ENCODE results near the gene RPN2. TPM values are rescaled to one million over a fixed set of nuclear protein-coding genes. Genes with fewer than 3 reads are reported as not detected.

The RPN2 gene
- 100 to 1,000 TPM in 2 of 4 donors, 10 to 100 TPM in 2; 74.4 to 161 (median 107) TPM for total RNA-seq

DNA sequence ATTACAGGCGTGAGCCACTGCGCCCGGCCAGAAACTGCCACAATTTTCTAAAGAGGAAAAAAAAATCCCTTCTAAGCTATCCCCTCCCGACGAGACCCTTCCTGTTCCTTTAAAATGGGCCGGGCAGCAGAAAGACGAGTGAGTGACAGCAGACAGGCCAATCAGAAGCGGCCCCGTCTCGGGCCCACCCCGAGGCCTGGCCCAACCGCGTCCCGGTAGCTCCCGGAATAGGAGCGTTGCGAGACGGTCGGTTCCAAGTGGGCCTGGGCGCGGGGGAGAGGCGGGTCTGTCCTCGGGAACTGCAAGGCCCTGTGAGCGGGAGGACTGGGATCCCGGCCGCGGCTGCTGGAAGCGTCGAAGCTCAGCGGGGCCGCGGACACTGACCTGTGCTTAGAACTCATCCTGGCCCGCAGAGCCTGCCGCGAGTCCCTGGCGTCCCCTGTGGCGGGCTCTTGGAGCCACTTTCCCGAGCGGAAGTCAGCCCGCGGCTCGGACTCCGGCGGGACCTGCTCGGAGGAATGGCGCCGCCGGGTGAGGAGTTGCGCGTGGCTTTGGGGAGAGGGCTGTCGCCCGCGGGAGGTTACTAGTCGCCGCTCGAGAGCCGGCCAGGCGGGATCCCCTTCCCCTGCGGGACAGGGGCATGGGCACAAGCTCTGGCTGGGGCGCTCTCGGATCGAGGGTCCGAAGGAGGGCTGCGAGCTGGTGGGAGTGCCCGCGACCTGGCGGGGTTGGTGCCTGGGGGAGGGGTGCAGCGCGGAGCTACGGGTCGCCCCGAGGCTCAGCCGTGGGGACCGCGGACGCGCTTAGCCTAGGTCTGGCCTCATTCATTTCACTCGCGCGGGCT is at the start of gene RPN2, which contains the start of gene MROH8:
RPN2 (plus strand) TSS at position 492 of the 844 bp plus-strand sequence; CDS start at position 519, 27 bp downstream.
MROH8 (minus strand) TSS at position 710 of the 844 bp plus-strand sequence.
- H3K4me3 ChIP-seq: peak within 1 kb of the TSS; percentile 70 to 88
- H3K36me3 ChIP-seq: no peaks in the 10 kb centered on the region
- intact Hi-C loops (cut with DNase I; ENCODE audit: low total_unique reads): no loop called here
- peak; percentile 98 for DNase-seq
- no peaks in the 10 kb centered on the region for H3K27me3 ChIP-seq
- H3K27ac ChIP-seq: peak within 1 kb of the TSS; percentile 97 to 98
- no peaks in the 10 kb centered on the region for H3K9me3 ChIP-seq
- peaks cover 4% of the 10 kb centered on the region in 2 donors for H3K4me1 ChIP-seq
- peak; percentile 66 to 74 for TF ChIP-seq POLR2A (IDR thresholded peaks at IDR 0.05)
- TF ChIP-seq, protein P1, sequence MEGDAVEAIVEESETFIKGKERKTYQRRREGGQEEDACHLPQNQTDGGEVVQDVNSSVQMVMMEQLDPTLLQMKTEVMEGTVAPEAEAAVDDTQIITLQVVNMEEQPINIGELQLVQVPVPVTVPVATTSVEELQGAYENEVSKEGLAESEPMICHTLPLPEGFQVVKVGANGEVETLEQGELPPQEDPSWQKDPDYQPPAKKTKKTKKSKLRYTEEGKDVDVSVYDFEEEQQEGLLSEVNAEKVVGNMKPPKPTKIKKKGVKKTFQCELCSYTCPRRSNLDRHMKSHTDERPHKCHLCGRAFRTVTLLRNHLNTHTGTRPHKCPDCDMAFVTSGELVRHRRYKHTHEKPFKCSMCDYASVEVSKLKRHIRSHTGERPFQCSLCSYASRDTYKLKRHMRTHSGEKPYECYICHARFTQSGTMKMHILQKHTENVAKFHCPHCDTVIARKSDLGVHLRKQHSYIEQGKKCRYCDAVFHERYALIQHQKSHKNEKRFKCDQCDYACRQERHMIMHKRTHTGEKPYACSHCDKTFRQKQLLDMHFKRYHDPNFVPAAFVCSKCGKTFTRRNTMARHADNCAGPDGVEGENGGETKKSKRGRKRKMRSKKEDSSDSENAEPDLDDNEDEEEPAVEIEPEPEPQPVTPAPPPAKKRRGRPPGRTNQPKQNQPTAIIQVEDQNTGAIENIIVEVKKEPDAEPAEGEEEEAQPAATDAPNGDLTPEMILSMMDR (IDR thresholded peaks at IDR 0.05): peak in 2 of 4 experiments; percentile 8 to 37

DNA sequence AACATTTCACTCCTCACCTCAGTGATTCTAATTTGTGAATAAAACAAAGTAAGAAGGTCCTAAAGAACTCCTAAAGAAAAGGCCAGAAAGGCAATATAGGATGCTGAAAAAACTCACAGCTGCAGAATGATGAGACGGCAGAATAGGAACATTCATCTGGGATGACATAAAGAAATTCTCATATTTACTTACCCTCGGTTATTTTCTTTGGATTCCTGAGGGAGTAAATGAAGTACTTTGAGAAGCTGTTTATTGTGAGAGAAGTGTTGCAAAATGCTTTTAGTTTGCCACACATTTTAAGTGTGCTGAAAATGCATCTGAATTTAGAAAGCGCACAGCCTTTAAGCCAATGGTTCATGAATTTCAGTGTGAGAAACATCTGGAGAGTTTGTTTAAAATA is 47.6 kb upstream of the RPN2 start:
- H3K27me3 ChIP-seq: no peaks in the 10 kb centered on the region
- H3K9me3 ChIP-seq: no peaks in the 10 kb centered on the region
- TF ChIP-seq, protein P1 (IDR thresholded peaks at IDR 0.05): no peak
- TF ChIP-seq POLR2A (IDR thresholded peaks at IDR 0.05): no peak
- intact Hi-C loops (cut with DNase I; ENCODE audit: low total_unique reads): no loop called here
- no peak overlapping the region for H3K27ac ChIP-seq
- DNase-seq: no peak
- H3K4me3 ChIP-seq: no peak overlapping the region
- no peaks in the 10 kb centered on the region for H3K4me1 ChIP-seq
- H3K36me3 ChIP-seq: no peaks in the 10 kb centered on the region

DNA sequence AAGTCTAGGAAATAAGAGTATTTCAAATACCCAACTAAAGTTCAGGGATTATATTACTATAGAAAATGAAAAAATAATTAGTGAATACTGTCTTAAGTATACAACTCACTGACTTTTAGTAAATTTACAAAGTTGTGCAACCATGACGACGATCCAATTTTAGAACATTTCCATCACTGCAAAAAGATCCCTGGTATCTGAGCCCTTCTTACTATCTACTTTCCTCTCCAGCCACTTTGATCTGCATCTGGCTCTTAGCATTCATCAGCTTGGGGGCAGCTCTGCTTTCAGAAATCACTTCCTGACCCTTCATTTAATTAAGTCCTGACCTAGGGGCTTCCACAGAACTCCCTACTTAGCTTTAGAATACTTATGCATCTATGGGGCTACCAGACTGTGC is 45.2 kb upstream of the RPN2 start:
- no peak for DNase-seq
- Histone ChIP-seq H3K27ac (no peak overlapping the region), H3K27me3 (no peaks in the 10 kb centered on the region), H3K4me1 (no peaks in the 10 kb centered on the region), H3K4me3 (no peak overlapping the region), H3K9me3 (no peaks in the 10 kb centered on the region), H3K36me3 (no peaks in the 10 kb centered on the region)
- intact Hi-C loops (cut with DNase I; ENCODE audit: low total_unique reads): no loop called here
- no peak for TF ChIP-seq POLR2A (IDR thresholded peaks at IDR 0.05)
- TF ChIP-seq, protein P1 (IDR thresholded peaks at IDR 0.05): no peak

DNA sequence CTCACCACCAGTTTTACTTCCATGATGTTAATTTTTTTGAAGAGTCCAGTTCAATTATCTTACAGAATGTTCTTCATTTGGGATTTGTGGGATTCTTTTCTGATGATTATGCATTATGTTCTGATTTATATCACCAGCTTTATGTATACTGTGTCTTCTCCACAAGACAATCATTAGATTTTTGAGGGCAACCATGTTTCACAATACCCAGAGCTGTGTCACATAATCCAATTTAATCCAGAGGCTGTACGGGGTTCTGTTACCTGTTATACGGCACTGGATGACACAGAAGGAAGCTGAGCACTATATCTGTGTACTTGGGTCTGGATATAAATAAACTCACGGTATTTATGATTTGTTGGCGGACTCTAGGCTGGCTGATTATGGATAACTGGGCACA is 41.6 kb upstream of the RPN2 start:
- no peak overlapping the region for H3K27ac ChIP-seq
- no peaks in the 10 kb centered on the region for H3K9me3 ChIP-seq
- H3K4me3 ChIP-seq: no peak overlapping the region
- H3K27me3 ChIP-seq: no peaks in the 10 kb centered on the region
- no peak for TF ChIP-seq POLR2A (IDR thresholded peaks at IDR 0.05)
- TF ChIP-seq, protein P1 (IDR thresholded peaks at IDR 0.05): no peak
- DNase-seq: no peak
- no peaks in the 10 kb centered on the region for H3K36me3 ChIP-seq
- intact Hi-C loops (cut with DNase I; ENCODE audit: low total_unique reads): no loop called here
- no peaks in the 10 kb centered on the region for H3K4me1 ChIP-seq

DNA sequence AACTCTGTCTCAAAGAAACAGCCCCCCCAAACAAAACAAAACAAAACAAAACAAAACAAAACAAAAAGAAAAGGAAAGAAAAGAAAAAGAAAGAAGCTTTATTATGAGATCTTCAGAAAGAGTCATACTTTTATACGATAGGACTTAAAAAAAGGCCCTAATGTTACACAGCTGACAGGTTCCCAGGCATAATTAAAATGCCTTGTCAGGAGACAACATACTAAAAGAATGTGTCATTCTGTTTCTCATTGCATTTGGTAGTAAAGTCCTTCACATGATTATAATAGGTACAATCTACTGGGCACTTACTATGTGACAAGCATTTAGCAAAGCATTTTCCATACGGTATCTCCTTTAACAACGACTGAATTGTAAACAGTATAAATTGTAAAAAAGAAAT is 36.4 kb upstream of the RPN2 start:
- H3K27me3 ChIP-seq: no peaks in the 10 kb centered on the region
- intact Hi-C loops (cut with DNase I; ENCODE audit: low total_unique reads): no loop called here
- H3K9me3 ChIP-seq: no peaks in the 10 kb centered on the region
- TF ChIP-seq, protein P1 (IDR thresholded peaks at IDR 0.05): no peak
- TF ChIP-seq POLR2A (IDR thresholded peaks at IDR 0.05): no peak
- no peaks in the 10 kb centered on the region for H3K4me1 ChIP-seq
- DNase-seq: no peak
- H3K4me3 ChIP-seq: no peak overlapping the region
- no peaks in the 10 kb centered on the region for H3K36me3 ChIP-seq
- H3K27ac ChIP-seq: no peak overlapping the region

Measured in uterus (tissue), 4 donors.